NCI-H748 treated with DMSO at 0.1 percent for 48 hours (cell line): ENCODE data around the gene SNTG2.
"Not testable (repeated sequence)": the region's sequence is repeated elsewhere in the genome, so short reads cannot be mapped to it uniquely, and the experiment has no call there.

ENCODE experiments used
- DNase-seq: peaks from one replicate; lab custom pipeline; 2025; lab: John Stamatoyannopoulos, UW

The SNTG2 gene

DNA sequence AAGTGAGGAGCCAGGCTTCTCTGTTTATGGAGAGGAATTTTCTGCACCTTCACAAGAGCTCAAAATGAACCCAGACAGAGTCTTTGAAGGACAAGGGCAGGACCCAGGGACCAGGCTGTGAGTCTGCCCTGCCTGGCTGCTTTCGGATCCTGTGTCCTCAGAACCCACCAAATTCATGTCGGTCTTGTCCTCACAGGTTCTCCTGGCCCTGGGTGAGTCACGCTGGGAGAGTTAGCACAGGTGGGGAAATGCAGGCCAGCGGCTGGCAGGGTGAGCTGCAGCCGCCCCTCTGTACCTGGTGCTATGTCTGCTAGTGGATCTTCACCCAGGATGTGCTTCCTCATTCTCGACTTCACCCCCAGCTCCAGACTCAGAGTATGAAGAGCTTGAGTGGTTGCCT lies 426.8 kb downstream of the SNTG2 start:
- no peak for DNase-seq

DNA sequence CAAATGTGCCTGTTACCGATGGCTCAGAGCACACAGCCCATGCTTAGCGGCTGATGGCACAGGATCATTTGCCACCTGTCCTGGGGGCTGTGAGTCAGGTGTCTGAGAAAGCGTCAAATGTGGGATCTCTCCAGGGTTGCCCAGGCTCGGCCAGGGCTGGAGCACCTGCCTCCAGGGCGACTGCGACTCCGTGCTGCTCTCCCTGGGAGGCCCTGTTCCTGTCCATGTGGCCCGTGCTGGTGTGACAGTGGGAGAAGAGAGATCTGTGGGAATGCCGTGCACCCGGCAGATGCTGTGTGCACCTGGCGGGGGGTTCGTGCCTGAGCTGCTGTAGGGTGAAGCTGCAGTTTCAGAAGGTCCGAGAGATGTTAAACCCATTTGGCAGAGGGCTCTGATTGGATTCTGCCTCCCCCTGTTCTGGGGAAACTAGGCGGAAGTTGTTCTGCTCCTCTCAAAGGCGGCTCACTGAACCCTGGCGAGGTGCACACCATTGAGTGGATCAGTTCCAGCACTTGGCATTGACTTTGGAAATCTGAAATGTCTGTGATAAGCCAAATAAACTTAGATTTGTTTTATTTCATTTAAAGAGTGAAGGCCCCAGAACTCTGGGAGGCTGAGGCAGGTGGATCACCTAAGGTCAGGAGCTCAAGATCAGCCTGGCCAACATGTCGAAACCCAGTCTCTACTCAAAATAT lies 428.0 kb downstream of the SNTG2 start:
- DNase-seq: no peak

DNA sequence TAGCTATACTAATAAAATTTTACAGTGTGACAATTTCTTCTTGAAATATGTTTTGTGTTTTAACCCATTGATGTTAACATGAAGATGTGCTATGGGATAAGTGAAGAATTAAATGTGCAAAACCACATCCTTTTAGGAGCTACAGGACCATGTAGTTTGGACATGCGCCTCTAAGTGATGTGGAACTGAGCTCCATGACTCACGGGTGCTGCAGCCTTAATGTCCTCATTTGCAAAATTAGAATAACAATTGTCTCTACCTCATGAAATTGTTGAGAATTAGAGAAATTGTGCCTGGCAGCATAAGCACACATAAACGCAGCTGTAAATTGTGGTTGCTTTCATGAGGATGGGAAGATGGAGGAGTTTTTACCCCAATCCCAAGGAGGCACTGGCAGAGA lies 431.0 kb downstream of the SNTG2 start:
- no peak for DNase-seq

DNA sequence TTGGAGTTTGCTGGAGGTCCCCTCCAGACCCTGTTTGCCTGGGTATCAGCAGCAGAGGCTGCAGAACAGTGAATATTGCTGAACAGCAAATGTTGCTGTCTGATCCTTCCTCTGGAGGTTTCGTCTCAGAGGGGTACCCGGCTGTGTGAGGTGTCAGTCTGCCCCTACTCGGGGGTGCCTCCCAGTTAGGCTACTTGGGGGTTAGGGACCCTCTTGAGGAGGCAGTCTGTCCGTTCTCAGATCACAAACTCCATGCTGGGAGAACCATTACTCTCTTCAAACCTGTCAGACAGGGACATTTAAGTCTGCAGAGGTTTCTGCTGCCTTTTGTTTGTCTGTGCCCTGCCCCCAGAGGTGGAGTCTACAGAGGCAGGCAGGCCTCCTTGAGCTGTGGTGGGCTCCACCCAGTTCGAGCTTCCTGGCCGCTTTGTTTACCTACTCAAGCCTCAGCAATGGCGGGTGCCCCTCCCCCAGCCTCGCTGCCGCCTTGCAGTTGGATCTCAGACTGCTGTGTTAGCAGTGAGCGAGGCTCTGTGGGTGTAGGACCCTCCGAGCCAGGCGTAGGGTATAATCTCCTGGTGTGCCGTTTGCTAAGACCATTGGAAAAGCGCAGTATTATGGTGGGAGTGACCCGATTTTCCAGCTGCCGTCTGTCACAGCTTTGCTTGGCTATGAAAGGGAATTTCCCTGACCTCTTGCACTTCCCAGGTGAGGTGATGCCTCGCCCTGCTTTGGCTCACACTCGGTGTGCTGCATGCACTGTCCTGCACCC lies 437.5 kb downstream of the SNTG2 start:
- not testable (repeated sequence) for DNase-seq

DNA sequence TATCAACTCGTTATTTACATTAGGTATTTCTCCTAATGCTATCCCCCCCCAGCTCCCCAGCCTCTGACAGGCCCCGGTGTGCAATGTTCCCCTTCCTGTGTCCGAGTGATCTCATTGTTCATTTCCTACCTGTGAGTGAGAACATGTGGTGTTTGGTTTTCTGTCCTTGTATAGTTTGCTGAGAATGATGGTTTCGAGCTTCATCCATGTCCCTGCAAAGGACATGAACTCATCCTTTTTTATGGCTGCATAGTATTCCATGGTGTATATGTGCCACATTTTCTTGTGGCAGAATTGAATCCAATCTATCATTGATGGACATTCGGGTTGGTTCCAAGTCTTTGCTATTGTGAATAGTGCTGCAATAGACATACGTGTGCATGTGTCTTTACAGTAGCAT lies 439.5 kb downstream of the SNTG2 start:
- not testable (repeated sequence) for DNase-seq

DNA sequence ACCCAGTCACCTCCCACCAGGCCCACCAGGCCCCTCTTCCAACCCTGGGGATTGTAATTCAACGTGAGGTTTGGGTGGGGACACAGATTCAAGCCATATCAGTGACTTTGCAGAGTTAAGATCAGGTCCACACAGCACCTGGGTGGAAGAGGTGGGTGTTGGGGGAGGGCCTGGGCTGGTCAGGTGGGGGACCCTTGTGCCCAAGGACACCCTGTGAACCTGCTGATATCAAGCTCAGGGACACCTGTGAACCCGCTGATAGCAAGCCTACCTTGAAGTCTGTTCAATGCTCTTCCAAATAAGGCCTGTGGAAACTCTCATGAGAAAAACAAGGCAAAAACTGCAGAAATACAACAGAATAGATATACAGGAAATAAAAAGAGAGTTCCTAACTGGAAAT lies 442.7 kb downstream of the SNTG2 start:
- DNase-seq: no peak

DNA sequence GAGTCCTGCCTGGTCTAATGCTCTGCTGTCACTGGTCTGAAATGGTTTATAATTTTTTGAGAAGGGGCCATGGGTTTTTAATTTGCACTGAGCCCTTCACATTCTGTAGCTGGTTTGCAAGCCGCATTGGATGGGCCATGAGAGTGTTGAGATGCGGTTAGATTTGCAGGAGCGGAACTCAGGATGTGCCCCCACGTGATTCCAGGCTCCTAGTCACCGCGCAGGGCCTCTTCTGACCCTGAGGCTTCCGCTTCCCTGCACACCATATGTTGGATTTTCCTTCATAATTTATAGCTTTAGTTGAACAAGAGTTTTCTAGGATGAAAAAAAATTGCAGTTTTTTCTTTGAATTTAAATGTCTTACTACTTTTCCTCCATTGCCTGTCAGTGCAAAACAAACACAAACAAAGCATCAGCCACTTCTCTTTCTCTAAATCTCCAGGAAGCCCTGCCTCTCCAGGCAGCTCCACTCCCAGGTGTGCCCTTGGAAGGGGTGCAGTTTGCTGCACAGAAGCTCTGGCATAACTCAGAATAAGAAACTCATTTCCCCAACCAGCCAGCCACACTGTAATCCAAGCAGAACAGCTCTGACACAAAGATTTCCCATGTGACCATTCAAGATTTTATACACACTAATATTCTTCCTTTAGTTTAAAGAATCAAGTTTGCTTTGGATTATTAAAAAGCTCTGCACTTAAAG lies 444.2 kb downstream of the SNTG2 start:
- no peak for DNase-seq

DNA sequence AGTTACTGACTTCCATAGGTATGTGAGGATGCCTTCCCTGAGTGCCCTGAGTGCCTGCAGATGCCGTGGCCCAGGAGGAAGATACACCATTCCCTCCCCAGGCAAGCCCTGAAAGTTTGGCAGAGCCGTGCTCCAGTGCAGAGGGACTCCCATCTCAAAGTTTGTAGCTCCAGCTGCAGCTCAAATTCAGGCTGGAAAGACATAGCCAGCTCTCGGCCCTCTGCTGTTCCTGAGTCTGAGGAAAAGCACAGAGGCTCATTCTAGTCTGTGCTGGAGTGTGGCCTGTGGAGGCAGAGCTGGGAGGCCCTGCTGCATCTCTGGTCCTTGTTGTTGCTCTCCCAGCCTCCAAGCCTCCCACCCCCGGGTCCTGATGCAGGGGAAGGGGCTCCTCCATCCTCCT lies 446.7 kb downstream of the SNTG2 start:
- DNase-seq: no peak

DNA sequence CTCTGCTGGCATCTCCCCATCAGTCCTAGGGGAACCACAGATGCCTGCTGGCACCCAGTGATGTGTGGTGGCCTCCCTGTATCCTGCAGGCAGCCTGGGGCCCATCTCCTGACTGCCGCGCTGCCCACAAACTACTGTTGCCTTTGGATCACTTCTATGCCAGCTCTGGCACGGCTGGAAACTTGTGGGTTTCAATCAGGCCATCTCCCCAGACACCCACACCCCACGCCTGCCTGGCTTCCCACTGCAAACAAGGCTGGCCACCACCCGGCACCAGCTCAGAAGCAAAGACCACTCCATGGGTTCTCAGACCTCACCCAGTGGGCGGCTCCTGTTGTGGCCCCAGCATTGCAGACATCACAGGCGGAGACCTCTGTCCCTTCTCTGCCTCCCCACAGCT lies 447.5 kb downstream of the SNTG2 start:
- DNase-seq: no peak

DNA sequence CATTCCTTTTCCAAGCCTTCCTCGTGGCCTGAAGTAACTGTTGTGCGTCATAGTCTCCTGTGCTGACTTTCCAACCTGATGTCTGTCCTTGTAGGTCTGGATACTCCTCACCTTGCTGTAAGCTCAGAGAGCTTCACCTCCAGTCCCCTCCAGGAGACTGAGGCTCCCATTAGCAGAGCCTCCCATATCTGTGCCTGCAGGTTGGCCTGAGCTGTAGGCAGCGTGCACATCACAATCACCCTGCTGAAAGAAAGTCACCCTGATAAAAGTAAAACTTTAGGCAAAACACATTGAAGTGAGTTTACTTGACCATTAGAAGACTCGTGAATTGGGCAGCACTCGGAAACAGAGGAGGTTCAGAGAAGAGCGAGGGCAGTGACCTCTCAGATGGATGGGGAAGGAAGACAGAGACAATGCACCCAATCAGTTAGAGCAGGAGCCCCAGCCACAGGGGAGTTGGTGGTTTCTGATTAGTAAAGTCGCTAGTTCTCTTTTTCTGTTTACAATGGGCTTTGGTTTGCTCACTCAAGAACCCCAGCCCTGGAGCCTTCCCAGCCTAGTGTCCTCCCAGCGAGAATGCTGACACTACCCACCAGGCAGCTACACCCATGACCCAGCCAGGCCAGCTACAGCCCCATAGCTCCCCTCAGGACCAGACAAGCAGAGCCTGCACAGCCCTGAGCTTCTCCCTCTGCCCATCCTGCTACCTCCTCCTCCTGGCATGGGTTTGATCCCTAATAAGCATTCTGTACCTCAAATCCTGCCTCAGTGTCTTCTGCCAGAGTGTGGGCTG lies 450.5 kb downstream of the SNTG2 start:
- DNase-seq: no peak

DNA sequence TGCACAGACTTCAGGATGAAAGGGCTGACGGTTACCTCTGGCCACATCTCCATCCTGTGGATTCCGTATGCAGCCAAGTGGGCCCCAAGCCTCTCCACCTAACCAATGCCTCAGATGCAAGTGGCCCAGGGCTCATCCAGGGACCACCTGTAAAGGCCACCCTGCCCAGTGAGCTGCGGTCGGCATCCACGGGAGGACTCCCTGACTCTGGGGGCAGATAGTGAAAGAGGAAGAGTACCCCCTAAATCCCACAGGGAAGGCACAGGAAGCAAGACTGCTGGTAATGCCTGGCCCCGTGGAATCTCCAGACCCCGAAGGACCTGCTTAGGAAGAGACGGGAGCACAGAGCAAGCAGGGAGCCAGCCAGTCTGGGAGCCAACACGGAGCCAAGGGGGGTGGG lies 451.4 kb downstream of the SNTG2 start:
- DNase-seq: no peak

DNA sequence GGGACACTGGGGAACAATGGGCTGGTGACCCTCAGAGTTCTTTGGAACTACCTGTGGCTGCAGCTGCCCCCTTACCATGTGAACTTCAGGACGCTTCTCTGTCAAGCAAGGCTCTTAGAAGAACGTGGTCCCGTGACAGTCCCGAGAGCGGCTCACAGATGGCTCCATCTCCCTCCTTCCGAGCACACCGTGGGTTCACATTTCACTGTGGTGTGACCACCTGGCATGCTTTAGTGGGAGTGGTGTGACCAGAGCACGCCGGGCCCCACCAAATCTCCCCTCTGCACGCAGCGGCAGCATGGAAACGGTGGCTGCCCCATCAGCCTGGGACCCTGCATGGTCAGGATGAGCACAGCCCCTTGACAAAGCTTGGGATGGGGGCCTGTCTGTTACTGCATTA lies 452.9 kb downstream of the SNTG2 start:
- DNase-seq: no peak

DNA sequence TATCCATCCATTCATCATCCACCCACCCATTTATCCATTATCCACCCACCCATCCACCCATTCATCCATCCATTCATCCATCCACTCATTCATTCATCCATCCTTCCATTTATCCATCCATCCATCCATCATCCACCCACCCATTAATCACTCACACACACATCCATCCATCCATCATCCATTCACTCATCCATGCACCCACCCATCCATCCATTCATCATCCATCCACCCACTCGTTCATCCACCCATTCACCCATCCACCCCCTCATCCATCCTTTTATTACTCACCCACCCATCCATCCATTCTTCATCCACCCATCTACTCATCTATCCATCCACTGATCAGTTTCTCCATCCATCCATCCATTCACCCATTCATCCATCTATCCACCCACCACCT lies 454.5 kb downstream of the SNTG2 start:
- DNase-seq: no peak

DNA sequence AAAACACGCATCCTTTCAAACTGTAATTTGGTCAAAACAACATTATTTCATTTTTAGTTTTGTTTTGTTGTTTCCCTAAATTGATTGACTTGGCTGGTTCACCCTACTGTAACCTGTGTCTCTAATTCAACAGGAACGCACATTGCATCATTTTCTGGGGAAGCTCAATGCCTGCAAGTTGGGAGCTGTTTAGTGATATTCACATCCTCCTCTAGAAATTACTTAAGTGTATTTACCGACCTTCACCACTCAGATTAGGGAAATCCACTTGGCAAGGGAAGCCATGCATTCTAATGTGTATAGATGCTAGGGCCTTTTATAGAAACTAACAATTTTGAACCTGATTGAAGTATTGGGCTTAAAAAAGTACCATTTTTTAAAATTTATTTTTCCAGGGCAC lies 455.3 kb downstream of the SNTG2 start:
- no peak for DNase-seq

DNA sequence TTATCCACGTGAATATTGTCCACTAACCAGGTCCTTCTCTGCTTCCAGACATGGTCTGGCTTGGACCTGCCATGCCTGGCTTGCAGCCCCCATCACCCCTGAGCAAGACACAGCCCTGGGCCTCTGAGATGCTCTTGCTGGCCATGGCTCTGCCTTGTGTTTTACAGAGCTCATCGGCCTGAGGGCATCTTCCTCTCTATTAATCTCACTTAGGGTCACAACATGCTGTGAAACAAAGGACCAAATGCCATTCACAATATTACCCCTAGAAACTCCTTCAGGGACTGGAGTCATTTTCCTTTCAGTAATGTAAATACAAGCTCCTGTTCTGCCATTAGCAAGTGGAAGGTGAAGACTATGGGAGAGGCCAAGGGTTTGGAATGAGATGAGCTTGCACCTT lies 455.8 kb downstream of the SNTG2 start:
- no peak for DNase-seq

DNA sequence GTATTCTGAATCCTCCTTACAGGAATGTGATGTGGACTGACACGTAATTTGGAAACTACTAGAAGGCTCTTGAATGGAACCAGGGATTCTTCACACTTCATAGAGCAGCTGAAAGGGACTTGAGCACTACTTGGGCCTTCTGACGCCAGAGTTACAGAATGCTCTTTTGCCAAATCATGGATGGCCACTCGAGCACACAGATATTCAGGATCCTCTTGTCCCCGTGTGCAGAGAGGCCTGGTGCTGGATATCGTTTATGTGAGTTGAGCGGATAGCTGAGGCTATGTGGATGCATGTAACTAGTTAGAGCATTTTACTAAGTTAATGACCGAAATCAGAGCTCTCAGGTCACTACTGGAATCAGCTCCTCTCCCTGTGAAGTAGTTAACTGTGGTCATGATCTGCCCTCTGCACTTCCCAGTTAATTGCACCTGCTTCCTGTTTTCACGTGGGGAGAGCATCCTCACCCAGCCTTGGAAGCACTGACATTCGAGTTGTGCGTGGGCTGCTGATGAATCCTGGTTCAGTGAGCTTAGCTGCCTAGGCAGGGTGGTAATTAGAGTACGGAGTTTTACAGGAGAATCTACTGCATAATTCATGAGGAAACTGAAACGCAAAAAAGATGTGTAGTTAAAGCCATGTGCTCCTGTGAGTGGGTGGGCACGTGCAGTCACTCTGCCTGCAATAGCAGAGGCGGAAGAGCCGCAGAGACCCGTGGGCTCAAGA lies 457.5 kb downstream of the SNTG2 start:
- DNase-seq: no peak

DNA sequence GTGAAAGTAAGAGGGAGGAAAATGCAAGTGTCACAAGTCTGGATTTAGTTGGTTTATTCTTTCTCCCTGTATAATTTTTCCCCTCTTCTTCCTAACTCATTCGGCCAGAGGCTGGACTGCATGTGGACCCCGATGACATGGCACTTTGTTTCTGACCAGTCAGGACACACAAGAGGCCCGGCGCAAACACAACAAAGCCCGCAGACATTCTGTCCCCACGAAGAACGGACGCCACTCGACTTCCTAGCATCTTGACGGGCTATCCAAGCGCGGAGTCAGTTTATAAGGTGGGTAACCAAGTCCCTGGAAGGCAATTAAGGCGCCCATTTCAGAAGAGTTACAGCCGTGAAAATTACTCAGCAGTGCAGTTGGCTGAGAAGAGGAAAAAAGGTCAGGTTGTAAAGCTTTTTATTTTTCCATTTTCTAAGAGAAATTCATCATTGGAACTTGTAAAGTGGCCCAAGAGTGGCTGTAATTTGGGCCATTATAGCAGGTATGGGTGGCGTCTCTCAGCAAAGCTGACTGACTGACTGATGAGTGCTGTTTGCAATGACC lies 462.6 kb downstream of the SNTG2 start, which contains the start of gene TPO:
TSS of gene TPO (plus strand) at position 308 of the 555 bp plus-strand sequence. CDS start 946 bp downstream, outside the sequence.
- no peak for DNase-seq

DNA sequence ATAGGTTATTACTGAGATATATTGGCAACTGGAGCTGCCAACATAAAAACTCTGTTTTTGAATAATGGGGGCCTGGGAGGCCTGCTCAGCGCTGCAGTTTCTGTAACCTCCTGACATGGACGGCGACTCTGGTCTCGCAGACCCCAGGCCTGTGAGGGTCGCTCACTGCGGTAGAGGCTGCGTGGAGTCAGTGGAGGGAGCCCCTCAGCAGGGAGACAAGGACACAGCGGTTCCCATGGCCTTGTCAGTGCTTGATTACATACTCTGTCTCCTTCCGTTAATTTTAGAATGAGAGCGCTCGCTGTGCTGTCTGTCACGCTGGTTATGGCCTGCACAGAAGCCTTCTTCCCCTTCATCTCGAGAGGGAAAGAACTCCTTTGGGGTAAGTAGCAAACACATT lies 463.5 kb downstream of the SNTG2 start:
- DNase-seq: no peak

DNA sequence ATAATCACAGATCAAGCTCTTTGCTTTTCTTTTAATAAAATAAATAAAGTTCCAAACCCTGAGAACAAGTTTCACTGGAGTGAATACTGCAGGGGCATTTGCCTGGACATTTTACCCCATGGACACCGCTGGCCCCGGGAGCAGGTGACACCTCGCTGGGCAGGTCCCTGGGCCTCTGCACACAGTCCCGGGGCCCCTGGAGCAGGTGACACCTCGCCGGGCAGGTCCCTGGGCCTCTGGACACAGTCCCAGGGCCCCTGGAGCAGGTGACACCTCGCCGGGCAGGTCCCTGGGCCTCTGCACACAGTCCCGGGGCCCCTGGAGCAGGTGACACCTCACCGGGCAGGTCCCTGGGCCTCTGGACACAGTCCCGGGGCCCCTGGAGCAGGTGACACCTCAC lies 464.3 kb downstream of the SNTG2 start:
- DNase-seq: not testable (repeated sequence)

DNA sequence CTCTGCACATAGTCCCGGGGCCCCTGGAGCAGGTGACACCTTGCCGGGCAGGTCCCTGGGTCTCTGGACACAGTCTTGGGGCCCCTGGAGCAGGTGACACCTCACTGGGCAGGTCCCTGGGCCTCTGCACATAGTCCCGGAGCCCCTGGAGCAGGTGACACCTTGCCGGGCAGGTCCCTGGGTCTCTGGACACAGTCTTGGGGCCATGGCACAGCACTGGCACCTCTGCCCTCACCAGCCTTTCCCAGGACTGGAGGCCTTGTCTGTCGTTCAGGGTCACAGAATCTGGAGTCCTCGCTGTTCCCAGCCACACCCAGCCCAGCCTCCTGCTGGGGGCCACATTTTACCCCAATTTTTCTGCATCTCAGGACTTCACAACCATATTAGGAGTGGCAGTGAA lies 464.9 kb downstream of the SNTG2 start:
- no peak for DNase-seq
